Bronchial epithelial cell (primary cell): ENCODE results near the gene MEF2D. TPM values are rescaled to one million over a fixed set of nuclear protein-coding genes. Genes with fewer than 3 reads are reported as not detected.

Experiments
- DNase-seq: peaks from one replicate; pipeline ENCODE4 v3.0.0-alpha.2; 2010; ENCODE audit warnings: low read depth
- FAIRE-seq: peaks from 2 replicates; lab custom pipeline; 2011; peaks lifted over from hg19 to GRCh38; lab: Jason Lieb, UNC
- H3K27me3 ChIP-seq: 2 replicates; pipeline ENCODE4 v1.5.1; 2011; ENCODE audit warnings: low read length; ENCODE audit not compliant: control insufficient read depth, insufficient read depth
- H3K36me3 ChIP-seq: 2 replicates; pipeline ENCODE4 v1.5.1; 2011; ENCODE audit warnings: low read length; ENCODE audit not compliant: control insufficient read depth, insufficient read depth
- H3K4me3 ChIP-seq: 2 replicates; pipeline ENCODE4 v1.5.1; 2011; ENCODE audit warnings: mild to moderate bottlenecking, low read depth, low read length, control low read depth
- total RNA-seq: library from RNA; depleted of rRNA; stranded (reverse); fragments of >200 nt; gene quantifications from 2 replicates; pipeline ENCODE4 v1.2.1, GENCODE V29; 2014
- TF ChIP-seq, protein P1 (sequence below): IDR thresholded peaks from 2 replicates; pipeline ENCODE4 v1.5.1; 2011; ENCODE audit warnings: mild to moderate bottlenecking, moderate library complexity, low read length, control low read depth, inconsistent platforms; ENCODE audit not compliant: insufficient read depth, severe bottlenecking

Gene MEF2D
- total RNA-seq, 1 donor from 2014 or later, result 1.3 TPM

DNA sequence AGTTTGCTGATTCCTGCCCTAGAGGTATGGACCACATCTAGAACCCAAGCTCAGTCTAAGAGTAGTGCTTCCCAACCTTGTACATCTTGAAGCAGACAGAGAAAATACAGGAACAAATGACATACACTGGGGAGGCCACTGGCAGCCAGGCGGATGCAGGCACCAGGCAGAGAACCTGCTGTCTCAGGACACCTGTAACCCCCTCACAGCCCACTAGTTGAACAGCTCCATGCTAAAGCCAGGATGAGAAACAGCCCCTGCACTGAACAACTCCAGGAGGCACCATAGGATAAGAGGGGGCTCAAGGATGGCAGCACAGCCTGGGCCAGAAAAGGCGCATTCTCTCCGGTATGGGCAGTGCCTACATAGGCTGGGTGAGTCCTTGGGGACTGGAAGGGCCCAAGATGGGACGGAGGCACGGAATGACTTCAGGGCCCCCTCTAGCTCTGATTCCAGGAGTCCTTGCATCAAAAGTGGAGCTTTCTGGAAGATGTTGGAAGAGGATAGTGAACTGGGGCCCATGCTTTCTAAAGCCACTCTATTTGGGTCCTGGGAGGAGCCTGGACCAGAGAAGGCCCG lies 16.0 kb downstream of the MEF2D start:
- FAIRE-seq (no peak), DNase-seq (no peak)
- TF ChIP-seq, protein P1, sequence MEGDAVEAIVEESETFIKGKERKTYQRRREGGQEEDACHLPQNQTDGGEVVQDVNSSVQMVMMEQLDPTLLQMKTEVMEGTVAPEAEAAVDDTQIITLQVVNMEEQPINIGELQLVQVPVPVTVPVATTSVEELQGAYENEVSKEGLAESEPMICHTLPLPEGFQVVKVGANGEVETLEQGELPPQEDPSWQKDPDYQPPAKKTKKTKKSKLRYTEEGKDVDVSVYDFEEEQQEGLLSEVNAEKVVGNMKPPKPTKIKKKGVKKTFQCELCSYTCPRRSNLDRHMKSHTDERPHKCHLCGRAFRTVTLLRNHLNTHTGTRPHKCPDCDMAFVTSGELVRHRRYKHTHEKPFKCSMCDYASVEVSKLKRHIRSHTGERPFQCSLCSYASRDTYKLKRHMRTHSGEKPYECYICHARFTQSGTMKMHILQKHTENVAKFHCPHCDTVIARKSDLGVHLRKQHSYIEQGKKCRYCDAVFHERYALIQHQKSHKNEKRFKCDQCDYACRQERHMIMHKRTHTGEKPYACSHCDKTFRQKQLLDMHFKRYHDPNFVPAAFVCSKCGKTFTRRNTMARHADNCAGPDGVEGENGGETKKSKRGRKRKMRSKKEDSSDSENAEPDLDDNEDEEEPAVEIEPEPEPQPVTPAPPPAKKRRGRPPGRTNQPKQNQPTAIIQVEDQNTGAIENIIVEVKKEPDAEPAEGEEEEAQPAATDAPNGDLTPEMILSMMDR, result no peak
- H3K27me3 ChIP-seq, result no peaks in the 10 kb centered on the region
- H3K4me3 ChIP-seq, result no peak overlapping the region
- H3K36me3 ChIP-seq, result peaks cover 26% of the 10 kb centered on the region

DNA sequence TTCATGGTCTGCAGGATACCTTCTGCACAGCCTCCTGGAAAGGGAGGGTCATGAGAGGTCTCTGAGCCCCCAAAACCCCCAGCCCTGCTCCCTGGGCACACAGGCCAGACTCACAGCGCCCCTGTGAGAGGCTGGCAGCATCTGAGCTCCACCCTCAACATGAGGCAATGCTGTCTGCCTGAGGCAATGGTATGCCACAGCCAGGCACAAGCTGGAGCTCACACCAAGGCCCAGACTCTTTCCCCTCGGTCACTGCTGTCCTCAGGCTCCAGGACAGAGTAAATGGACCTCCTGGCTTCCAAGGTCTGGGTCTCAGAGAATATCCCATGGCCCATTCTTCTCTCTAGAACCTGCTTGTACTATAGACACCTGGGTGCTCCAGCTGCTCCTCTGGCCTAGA lies 17.2 kb downstream of the MEF2D start:
- Histone ChIP-seq H3K36me3 (peaks cover 31% of the 10 kb centered on the region), H3K27me3 (no peaks in the 10 kb centered on the region), H3K4me3 (no peak overlapping the region)
- DNase-seq (no peak), FAIRE-seq (no peak)
- TF ChIP-seq, protein P1, result no peak

DNA sequence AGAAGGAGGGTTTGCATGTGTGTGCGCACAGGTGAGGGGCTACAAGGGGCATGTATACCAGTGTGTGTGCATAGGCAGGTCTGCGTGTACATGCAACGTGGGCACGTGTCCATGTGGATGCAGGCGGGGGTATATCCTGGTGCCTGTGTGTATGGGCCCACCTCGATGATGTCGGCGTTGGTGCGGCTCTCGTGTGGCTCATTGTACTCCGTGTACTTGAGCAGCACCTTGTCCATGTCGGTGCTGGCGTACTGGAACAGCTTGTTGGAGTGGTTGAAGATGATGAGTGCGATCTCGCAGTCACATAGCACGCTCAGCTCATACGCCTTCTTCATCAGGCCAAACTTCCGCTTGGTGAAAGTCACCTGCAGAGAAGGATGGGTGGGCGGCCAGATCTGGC lies 18.3 kb downstream of the MEF2D start:
- no peak for FAIRE-seq
- no peaks in the 10 kb centered on the region for H3K27me3 ChIP-seq
- H3K36me3 ChIP-seq, result peaks cover 40% of the 10 kb centered on the region
- DNase-seq, result no peak
- H3K4me3 ChIP-seq, result no peak overlapping the region
- TF ChIP-seq, protein P1, result no peak

DNA sequence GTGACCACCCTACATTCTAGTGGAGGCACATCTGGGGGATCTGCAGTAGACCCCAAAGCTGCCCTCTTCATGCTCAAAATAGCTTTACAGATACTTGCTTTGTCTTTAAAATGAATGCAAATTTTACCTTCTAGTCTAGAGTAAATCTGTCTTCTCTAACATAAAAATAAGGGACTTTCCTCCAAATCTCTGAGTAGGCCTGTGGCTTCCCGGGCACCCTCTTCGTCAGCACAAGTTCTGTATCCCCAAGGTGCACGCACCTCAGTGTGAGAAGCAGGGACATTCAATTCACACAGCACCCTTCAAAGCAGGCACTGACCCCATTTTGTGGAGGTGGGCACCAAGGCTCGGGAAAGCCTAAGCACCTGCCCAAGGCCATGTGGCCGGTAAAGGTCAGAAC lies 19.0 kb downstream of the MEF2D start:
- H3K36me3 ChIP-seq, result peaks cover 40% of the 10 kb centered on the region
- no peak for FAIRE-seq
- TF ChIP-seq, protein P1, result no peak

DNA sequence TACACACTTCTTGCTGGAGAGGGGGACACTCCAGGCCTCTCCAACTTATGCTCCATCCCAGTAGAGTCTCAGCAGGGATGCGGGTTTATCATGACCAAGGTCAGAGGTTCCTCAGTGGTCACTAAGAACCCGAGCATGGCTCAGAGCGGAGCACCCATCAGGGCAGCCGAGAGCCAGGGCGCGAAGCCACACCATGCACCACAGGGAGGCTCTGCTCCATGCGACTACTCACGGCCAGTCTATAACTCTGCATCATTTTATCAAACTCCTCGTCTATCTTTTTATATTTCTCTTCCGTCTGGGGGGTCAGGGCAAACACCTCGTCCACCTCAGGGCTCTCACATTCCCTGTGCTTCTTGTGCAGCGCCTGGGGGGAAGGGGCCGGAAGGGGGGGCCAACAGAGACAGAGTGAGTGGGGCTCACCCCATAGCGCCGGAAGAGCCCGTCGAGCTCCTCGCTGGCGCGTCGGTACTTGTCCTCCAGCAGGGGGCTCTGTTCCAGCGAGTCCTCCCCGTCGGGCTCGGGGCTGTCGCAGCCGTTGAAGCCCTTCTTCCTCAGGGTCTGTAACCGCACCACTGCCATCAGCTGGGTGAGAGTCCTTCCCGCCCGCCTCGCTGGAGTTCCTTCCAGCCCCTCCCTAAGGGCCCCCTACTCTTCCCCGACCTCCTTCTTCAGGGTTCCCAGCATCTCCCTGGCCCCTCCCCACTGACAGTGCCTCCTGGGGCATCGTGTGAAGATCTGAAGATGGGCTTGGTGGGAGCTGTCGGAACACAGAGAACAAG lies 20.0 kb downstream of the MEF2D start:
- TF ChIP-seq, protein P1, result peak; percentile 85
- FAIRE-seq (no peak), DNase-seq (no peak)
- Histone ChIP-seq H3K4me3 (no peak overlapping the region), H3K36me3 (peaks cover 48% of the 10 kb centered on the region), H3K27me3 (no peaks in the 10 kb centered on the region)

More for the DNA sequence above, 19.0 kb downstream of the MEF2D start:
- DNase-seq, result no peak
- Histone ChIP-seq H3K27me3 (no peaks in the 10 kb centered on the region), H3K4me3 (no peak overlapping the region)
